ENCODE results near the gene PARN. TPM values are rescaled to one million over a fixed set of nuclear protein-coding genes. Genes with fewer than 3 reads are reported as not detected.

PARN gene
- total and polyA plus RNA-seq, 8 donors = 8.3 to 19.6 (median 14.1) TPM

GRCh38 chr16:14465799-14466198, 164.3 kb downstream of the PARN start:
- ATAC-seq (no peak), DNase-seq (no peak), FAIRE-seq (no peak)
- 95 to 97% methylated on average over 3 of the region's 3 CpGs for WGBS, 2 donors
- intact Hi-C loops (cut with DNase I) = no loop called here
- Histone ChIP-seq H3K4me3 (no peak overlapping the region), H3K27me3 (no peaks in the 10 kb centered on the region), H3K36me3 (no peaks in the 10 kb centered on the region), H3K9me3 (no peaks in the 10 kb centered on the region), H3K27ac (no peak overlapping the region), H3K4me1 (no peaks in the 10 kb centered on the region)
- TF ChIP-seq, protein P1, sequence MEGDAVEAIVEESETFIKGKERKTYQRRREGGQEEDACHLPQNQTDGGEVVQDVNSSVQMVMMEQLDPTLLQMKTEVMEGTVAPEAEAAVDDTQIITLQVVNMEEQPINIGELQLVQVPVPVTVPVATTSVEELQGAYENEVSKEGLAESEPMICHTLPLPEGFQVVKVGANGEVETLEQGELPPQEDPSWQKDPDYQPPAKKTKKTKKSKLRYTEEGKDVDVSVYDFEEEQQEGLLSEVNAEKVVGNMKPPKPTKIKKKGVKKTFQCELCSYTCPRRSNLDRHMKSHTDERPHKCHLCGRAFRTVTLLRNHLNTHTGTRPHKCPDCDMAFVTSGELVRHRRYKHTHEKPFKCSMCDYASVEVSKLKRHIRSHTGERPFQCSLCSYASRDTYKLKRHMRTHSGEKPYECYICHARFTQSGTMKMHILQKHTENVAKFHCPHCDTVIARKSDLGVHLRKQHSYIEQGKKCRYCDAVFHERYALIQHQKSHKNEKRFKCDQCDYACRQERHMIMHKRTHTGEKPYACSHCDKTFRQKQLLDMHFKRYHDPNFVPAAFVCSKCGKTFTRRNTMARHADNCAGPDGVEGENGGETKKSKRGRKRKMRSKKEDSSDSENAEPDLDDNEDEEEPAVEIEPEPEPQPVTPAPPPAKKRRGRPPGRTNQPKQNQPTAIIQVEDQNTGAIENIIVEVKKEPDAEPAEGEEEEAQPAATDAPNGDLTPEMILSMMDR (IDR thresholded peaks at IDR 0.05) = no peak

DNA sequence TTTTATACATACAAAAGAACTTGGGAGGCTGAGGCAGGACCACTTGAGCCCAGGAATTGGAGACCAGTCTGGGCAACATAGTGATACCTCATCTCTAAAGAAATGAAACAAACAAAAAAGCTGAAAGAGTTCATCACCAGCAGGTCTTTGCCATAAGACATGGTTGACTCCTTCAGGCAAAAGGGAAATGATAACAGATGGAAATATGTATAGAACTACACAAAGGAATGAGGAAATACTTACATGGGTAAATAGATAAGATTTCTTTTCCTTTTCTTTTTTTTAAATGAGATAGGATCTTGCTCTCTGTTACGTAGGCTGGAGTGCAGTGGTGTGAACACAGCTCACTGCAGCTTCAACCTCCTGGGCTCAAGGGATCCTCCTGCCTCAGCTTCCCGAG, 165.3 kb downstream of the PARN start:
- FAIRE-seq = no peak
- Histone ChIP-seq H3K27ac (no peak overlapping the region), H3K9me3 (no peaks in the 10 kb centered on the region), H3K4me3 (no peak overlapping the region), H3K27me3 (no peaks in the 10 kb centered on the region), H3K36me3 (no peaks in the 10 kb centered on the region), H3K4me1 (no peaks in the 10 kb centered on the region)
- no peak for ATAC-seq
- DNase-seq = no peak
- TF ChIP-seq, protein P1 (IDR thresholded peaks at IDR 0.05) = no peak
- 97 to 99% methylated on average over 2 of the region's 2 CpGs for WGBS, 2 donors
- intact Hi-C loops (cut with DNase I) = no loop called here

GRCh38 chr16:14464192-14464591, 165.9 kb downstream of the PARN start:
- H3K27ac ChIP-seq = no peak overlapping the region
- no peaks in the 10 kb centered on the region for H3K4me1 ChIP-seq
- no peaks in the 10 kb centered on the region for H3K9me3 ChIP-seq
- intact Hi-C loops (cut with DNase I) = no loop called here
- whole genome bisulfite sequencing, 2 donors = 97 to 98% methylated on average over 2 of the region's 2 CpGs
- TF ChIP-seq, protein P1 (IDR thresholded peaks at IDR 0.05) = no peak
- no peaks in the 10 kb centered on the region for H3K27me3 ChIP-seq
- FAIRE-seq = no peak
- no peak for DNase-seq
- no peak for ATAC-seq
- no peak overlapping the region for H3K4me3 ChIP-seq
- H3K36me3 ChIP-seq = no peaks in the 10 kb centered on the region

GRCh38 chr16:14462811-14463210, 167.2 kb downstream of the PARN start:
- 93 to 100% methylated on average over 3 of the region's 3 CpGs for WGBS, 2 donors

DNA sequence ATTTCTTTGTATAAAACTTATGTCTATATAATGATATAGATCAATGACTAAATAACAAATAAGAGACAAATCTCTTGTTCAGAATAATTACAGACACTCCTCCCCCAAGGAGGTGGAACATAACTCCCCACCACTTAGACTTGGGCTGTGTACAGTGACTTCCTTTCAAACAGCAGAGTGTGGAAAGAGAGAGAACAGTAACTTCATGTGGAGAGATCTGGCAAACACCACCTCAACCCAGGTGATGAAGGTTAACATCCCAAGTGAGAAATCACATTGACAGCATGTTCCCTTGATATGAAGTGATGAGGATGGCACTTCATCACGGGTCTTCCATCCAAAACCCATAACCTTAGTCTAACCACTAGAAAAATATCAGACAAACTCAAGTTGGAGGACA, 169.3 kb downstream of the PARN start:
- no peak for ATAC-seq
- Histone ChIP-seq H3K9me3 (no peaks in the 10 kb centered on the region), H3K27ac (no peak overlapping the region), H3K36me3 (no peaks in the 10 kb centered on the region), H3K4me1 (no peaks in the 10 kb centered on the region), H3K4me3 (no peak overlapping the region), H3K27me3 (no peaks in the 10 kb centered on the region)
- TF ChIP-seq, protein P1 (IDR thresholded peaks at IDR 0.05) = no peak
- no peak for DNase-seq
- no peak for FAIRE-seq
- intact Hi-C loops (cut with DNase I) = no loop called here
- WGBS, 2 donors = 95 to 96% methylated on average over 1 of the region's 1 CpG

More at GRCh38 chr16:14462811-14463210, 167.2 kb downstream of the PARN start:
- no peaks in the 10 kb centered on the region for H3K27me3 ChIP-seq
- ATAC-seq (no peak), DNase-seq (no peak), FAIRE-seq (no peak)
- no peak overlapping the region for H3K27ac ChIP-seq
- no peaks in the 10 kb centered on the region for H3K4me1 ChIP-seq
- intact Hi-C loops (cut with DNase I) = no loop called here
- TF ChIP-seq, protein P1 (IDR thresholded peaks at IDR 0.05) = no peak
- no peak overlapping the region for H3K4me3 ChIP-seq
- H3K36me3 ChIP-seq = no peaks in the 10 kb centered on the region
- no peaks in the 10 kb centered on the region for H3K9me3 ChIP-seq
